Mesenchymal stem cell (in vitro differentiated cells and primary cell): ENCODE measurements around the gene FUCA2.
"Not testable (repeated sequence)": the region's sequence is repeated elsewhere in the genome, so short reads cannot be mapped to it uniquely, and the experiment has no call there.

ENCODE experiments used
- DNase-seq: peaks from one replicate; pipeline ENCODE4 v3.0.0-alpha.2; 2013
- H2AFZ ChIP-seq: one replicate; pipeline ENCODE4 v1.6.1; 2013; ENCODE audit warnings: low read depth, mild to moderate bottlenecking, control low read depth, inconsistent platforms, low read length, moderate library complexity
- H2AK5ac ChIP-seq: 2 replicates; pipeline ENCODE4 v1.6.1; 2013; ENCODE audit warnings: low read length, moderate library complexity, mild to moderate bottlenecking, inconsistent platforms; ENCODE audit not compliant: severe bottlenecking
- H2BK120ac ChIP-seq: one replicate; pipeline ENCODE4 v1.6.1; 2013; ENCODE audit warnings: low read depth, mild to moderate bottlenecking, inconsistent platforms, low read length, moderate library complexity
- H2BK12ac ChIP-seq, 2 experiments: one replicate each; pipeline ENCODE4 v1.6.1; 2013; ENCODE audit warnings: inconsistent platforms in 2 of 2, low read length in 2 of 2, mild to moderate bottlenecking in 2 of 2, moderate library complexity in 2 of 2, control low read depth in 1 of 2
- H2BK15ac ChIP-seq: one replicate; pipeline ENCODE4 v1.6.1; 2013; ENCODE audit warnings: mild to moderate bottlenecking, low read depth, inconsistent platforms; ENCODE audit not compliant: poor library complexity, severe bottlenecking
- H2BK5ac ChIP-seq: 2 replicates; pipeline ENCODE4 v1.6.1; 2013; ENCODE audit warnings: low read depth, mild to moderate bottlenecking, low read length, control low read depth, inconsistent platforms; ENCODE audit not compliant: poor library complexity, severe bottlenecking
- H3K14ac ChIP-seq, 2 experiments: one replicate each; pipeline ENCODE4 v1.6.1; 2013; ENCODE audit warnings: inconsistent platforms in 2 of 2, low read length in 2 of 2, control low read depth in 1 of 2, mild to moderate bottlenecking in 1 of 2, moderate library complexity in 1 of 2
- H3K18ac ChIP-seq, 2 experiments: one replicate each; pipeline ENCODE4 v1.6.1; 2013; ENCODE audit warnings: inconsistent platforms in 2 of 2, low read length in 2 of 2, control low read depth in 1 of 2, low read depth in 1 of 2, mild to moderate bottlenecking in 1 of 2
- H3K23ac ChIP-seq, 2 experiments: one replicate each; pipeline ENCODE4 v1.6.1; 2013; ENCODE audit warnings: inconsistent platforms in 2 of 2, low read length in 2 of 2, mild to moderate bottlenecking in 2 of 2, moderate library complexity in 2 of 2, control low read depth in 1 of 2
- H3K27ac ChIP-seq: 2 replicates; pipeline ENCODE4 v1.5.1; 2013; ENCODE audit warnings: mild to moderate bottlenecking, moderate library complexity, low read length, control low read depth, inconsistent platforms; ENCODE audit not compliant: poor library complexity, severe bottlenecking
- H3K27me3 ChIP-seq, 2 experiments: 2 replicates each; pipeline versions ENCODE4 v1.6.1 to v1.7.0; 2013; ENCODE audit warnings: low read length in 2 of 2, mild to moderate bottlenecking in 2 of 2, moderate library complexity in 2 of 2, control low read depth in 1 of 2, inconsistent platforms in 1 of 2; ENCODE audit not compliant: control insufficient read depth in 1 of 2, insufficient read depth in 1 of 2
- H3K36me3 ChIP-seq, 2 experiments: 2 replicates each; pipeline versions ENCODE4 v1.6.1 to v1.7.0; 2013; ENCODE audit warnings: low read length in 2 of 2, control low read depth in 1 of 2, inconsistent platforms in 1 of 2, low read depth in 1 of 2, mild to moderate bottlenecking in 1 of 2; ENCODE audit not compliant: insufficient read depth in 2 of 2, control insufficient read depth in 1 of 2
- H3K4ac ChIP-seq, 2 experiments: one replicate each; pipeline ENCODE4 v1.6.1; 2013; ENCODE audit warnings: inconsistent platforms in 2 of 2, low read length in 2 of 2, mild to moderate bottlenecking in 2 of 2, moderate library complexity in 2 of 2, control low read depth in 1 of 2, low read depth in 1 of 2
- H3K4me1 ChIP-seq: 2 replicates; pipeline ENCODE4 v1.6.1; 2013; ENCODE audit warnings: low read depth, low read length, control low read depth; ENCODE audit not compliant: control insufficient read depth, insufficient read depth
- H3K4me2 ChIP-seq: 2 replicates; pipeline ENCODE4 v1.6.1; 2013; ENCODE audit warnings: low read length, mild to moderate bottlenecking, inconsistent platforms; ENCODE audit not compliant: poor library complexity, severe bottlenecking
- H3K4me3 ChIP-seq, 2 experiments: 2 replicates each; pipeline versions ENCODE4 v1.5.1 to v1.7.0; 2013; ENCODE audit warnings: low read length in 2 of 2, mild to moderate bottlenecking in 2 of 2, control low read depth in 1 of 2, low read depth in 1 of 2; ENCODE audit not compliant: insufficient read depth in 1 of 2
- H3K79me1 ChIP-seq: replicated peaks from 2 replicates; pipeline ENCODE4 v1.6.1; 2013; ENCODE audit warnings: mild to moderate bottlenecking, control low read depth, low read length, inconsistent platforms; ENCODE audit not compliant: poor library complexity, severe bottlenecking
- H3K9ac ChIP-seq: 2 replicates; pipeline ENCODE4 v1.7.0; 2013; ENCODE audit warnings: mild to moderate bottlenecking, low read length, moderate library complexity
- H3K9me3 ChIP-seq: 2 replicates; pipeline ENCODE4 v1.7.0; 2013; ENCODE audit warnings: mild to moderate bottlenecking, low read length; ENCODE audit not compliant: control insufficient read depth
- H4K8ac ChIP-seq: one replicate; pipeline ENCODE4 v1.6.1; 2013; ENCODE audit warnings: inconsistent platforms, mild to moderate bottlenecking, low read length, moderate library complexity
- H4K91ac ChIP-seq: one replicate; pipeline ENCODE4 v1.6.1; 2013; ENCODE audit warnings: mild to moderate bottlenecking, low read length, inconsistent platforms
- WGBS: methylation state at CpG from one replicate; pipeline ENCODE4 v1.1.7; 2013; ENCODE audit warnings: mixed read lengths; 5-methylcytosine and 5-hydroxymethylcytosine counted together

Gene FUCA2

GRCh38 chr6:143513410-143513809, 1.9 kb upstream of the FUCA2 start:
- H3K18ac ChIP-seq: no peak overlapping the region
- H2BK120ac ChIP-seq: no peak overlapping the region
- DNase-seq: no peak
- H3K9ac ChIP-seq: no peak overlapping the region
- 37% methylated on average over 4 of the region's 4 CpGs for WGBS
- no peak overlapping the region for H3K27ac ChIP-seq
- no peak overlapping the region for H3K4me3 ChIP-seq
- peaks cover 12% of the 10 kb centered on the region for H3K4me1 ChIP-seq
- H4K8ac ChIP-seq: no peak overlapping the region
- H3K4ac ChIP-seq: no peak overlapping the region
- no peak overlapping the region for H2BK12ac ChIP-seq
- no peaks in the 10 kb centered on the region for H3K9me3 ChIP-seq
- no peak overlapping the region for H2AK5ac ChIP-seq
- no peak overlapping the region for H2AFZ ChIP-seq
- H3K4me2 ChIP-seq: no peak overlapping the region
- peaks cover 3% of the 10 kb centered on the region for H3K79me1 ChIP-seq
- no peak overlapping the region for H3K14ac ChIP-seq
- H3K36me3 ChIP-seq: no peaks in the 10 kb centered on the region
- H2BK15ac ChIP-seq: no peak overlapping the region
- H2BK5ac ChIP-seq: no peak overlapping the region
- peaks cover 0 to 5% of the 10 kb centered on the region in 2 experiments for H3K27me3 ChIP-seq
- H4K91ac ChIP-seq: no peak overlapping the region
- H3K23ac ChIP-seq: no peak overlapping the region

GRCh38 chr6:143510326-143510725, 1.2 kb downstream of the FUCA2 start:
- not testable (repeated sequence) for H3K27ac ChIP-seq, H3K18ac ChIP-seq, H2AK5ac ChIP-seq, H3K14ac ChIP-seq, DNase-seq, H2BK15ac ChIP-seq, H2AFZ ChIP-seq, H3K23ac ChIP-seq, H3K27me3 ChIP-seq, H4K91ac ChIP-seq, H2BK5ac ChIP-seq, H2BK120ac ChIP-seq, H2BK12ac ChIP-seq, H4K8ac ChIP-seq, H3K4ac ChIP-seq, H3K4me2 ChIP-seq, H3K9me3 ChIP-seq
- peaks cover 10% of the 10 kb centered on the region for H3K79me1 ChIP-seq
- 96% methylated on average over 13 of the region's 13 CpGs for WGBS
- H3K4me1 ChIP-seq: peaks cover 12% of the 10 kb centered on the region
- H3K9ac ChIP-seq: peak overlapping the region; percentile 95
- peak overlapping the region in 1 of 2 experiments; percentile 84 for H3K4me3 ChIP-seq
- peaks cover 0 to 22% of the 10 kb centered on the region in 2 experiments for H3K36me3 ChIP-seq

- peaks cover 22% of the 10 kb centered on the region for H3K79me1 ChIP-seq
- H3K4me1 ChIP-seq: peaks cover 12% of the 10 kb centered on the region
- no peaks in the 10 kb centered on the region for H3K27me3 ChIP-seq
- 85% methylated on average over 4 of the region's 6 CpGs for WGBS
- no peak overlapping the region for H3K18ac ChIP-seq
- no peak overlapping the region for H3K4ac ChIP-seq
- peaks cover 0 to 48% of the 10 kb centered on the region in 2 experiments for H3K36me3 ChIP-seq
- H3K4me2 ChIP-seq: no peak overlapping the region
- no peak overlapping the region for H3K14ac ChIP-seq
- H2AK5ac ChIP-seq: no peak overlapping the region
- peak; percentile 44 for DNase-seq
- no peak overlapping the region for H2BK15ac ChIP-seq
- no peak overlapping the region for H2BK120ac ChIP-seq
- H3K27ac ChIP-seq: no peak overlapping the region
- no peak overlapping the region for H4K8ac ChIP-seq
- no peak overlapping the region for H2BK12ac ChIP-seq
- H2BK5ac ChIP-seq: no peak overlapping the region
- no peak overlapping the region for H3K9ac ChIP-seq
- H2AFZ ChIP-seq: no peak overlapping the region
- H3K23ac ChIP-seq: no peak overlapping the region
- H4K91ac ChIP-seq: no peak overlapping the region
- H3K4me3 ChIP-seq: no peak overlapping the region
- H3K9me3 ChIP-seq: no peaks in the 10 kb centered on the region
Observed at GRCh38 chr6:143507358-143508145, 4.0 kb downstream of the FUCA2 start.

GRCh38 chr6:143506620-143507019, 4.9 kb downstream of the FUCA2 start:
- H2BK120ac ChIP-seq: no peak overlapping the region
- peaks cover 0 to 58% of the 10 kb centered on the region in 2 experiments for H3K36me3 ChIP-seq
- no peak overlapping the region for H2AFZ ChIP-seq
- no peak overlapping the region for H3K4me2 ChIP-seq
- no peak overlapping the region for H2BK12ac ChIP-seq
- H2BK15ac ChIP-seq: no peak overlapping the region
- no peak overlapping the region for H4K8ac ChIP-seq
- H3K27me3 ChIP-seq: no peaks in the 10 kb centered on the region
- peaks cover 23% of the 10 kb centered on the region for H3K79me1 ChIP-seq
- no peak overlapping the region for H4K91ac ChIP-seq
- H2BK5ac ChIP-seq: no peak overlapping the region
- no peak overlapping the region for H3K14ac ChIP-seq
- no peak overlapping the region for H3K27ac ChIP-seq
- no peak overlapping the region for H2AK5ac ChIP-seq
- no peak for DNase-seq
- no peak overlapping the region for H3K23ac ChIP-seq
- no peak overlapping the region for H3K4ac ChIP-seq
- no peak overlapping the region for H3K18ac ChIP-seq
- no peaks in the 10 kb centered on the region for H3K9me3 ChIP-seq
- no peak overlapping the region for H3K9ac ChIP-seq
- H3K4me1 ChIP-seq: peaks cover 9% of the 10 kb centered on the region
- WGBS: 100% methylated on average over 2 of the region's 2 CpGs
- no peak overlapping the region for H3K4me3 ChIP-seq
